ENCODE data around the gene PSMA3.
A peak's percentile ranks its signal among the peaks of the same experiment; 100 is the strongest.
"Not testable (repeated sequence)": the region's sequence is repeated elsewhere in the genome, so short reads cannot be mapped to it uniquely, and the experiment has no call there.

PSMA3 gene

GRCh38 chr14:58244556-58245387, at the start of gene PSMA3:
Gene PSMA3 (plus strand): TSS chr14:58244843. CDS start chr14:58244921, 78 bp downstream.
- DNase-seq = peak; percentile 97

GRCh38 chr14:58196198-58196597, 48.4 kb upstream of the PSMA3 start:
- DNase-seq = no peak

- DNase-seq = no peak
Observed at GRCh38 chr14:58198086-58198485, 46.6 kb upstream of the PSMA3 start.

- peak; percentile 81 for DNase-seq
Observed at GRCh38 chr14:58199726-58200479, 44.7 kb upstream of the PSMA3 start, which contains the start of gene ACTR10. Gene ACTR10 (plus strand): TSS chr14:58200149. CDS start chr14:58200218, 69 bp downstream.

GRCh38 chr14:58200480-58200841, 44.2 kb upstream of the PSMA3 start:
- no peak for DNase-seq

- no peak for DNase-seq
Observed at GRCh38 chr14:58200846-58201245, 43.8 kb upstream of the PSMA3 start.

- DNase-seq = no peak
Observed at GRCh38 chr14:58213176-58213575, 31.5 kb upstream of the PSMA3 start.

GRCh38 chr14:58215191-58215914, 29.3 kb upstream of the PSMA3 start:
- DNase-seq = no peak

- DNase-seq = no peak
Observed at GRCh38 chr14:58216544-58216943, 28.1 kb upstream of the PSMA3 start.

GRCh38 chr14:58227096-58227819, 17.4 kb upstream of the PSMA3 start:
- DNase-seq = no peak

GRCh38 chr14:58238252-58239243, 6.1 kb upstream of the PSMA3 start:
- peak; percentile 17 for DNase-seq

GRCh38 chr14:58239244-58240195, 5.1 kb upstream of the PSMA3 start:
- peak; percentile 77 for DNase-seq

GRCh38 chr14:58243790-58244555, 670 bp upstream of the PSMA3 start:
- DNase-seq = no peak

GRCh38 chr14:58245562-58245961, 919 bp downstream of the PSMA3 start:
- no peak for DNase-seq

- no peak for DNase-seq
Observed at GRCh38 chr14:58249611-58250010, 5.0 kb downstream of the PSMA3 start.

- no peak for DNase-seq
Observed at GRCh38 chr14:58258156-58258555, 13.5 kb downstream of the PSMA3 start.

GRCh38 chr14:58262005-58262404, 17.4 kb downstream of the PSMA3 start:
- DNase-seq = not testable (repeated sequence)

GRCh38 chr14:58265401-58265800, 20.8 kb downstream of the PSMA3 start:
- DNase-seq = no peak

- no peak for DNase-seq
Observed at GRCh38 chr14:58270628-58271027, 26.0 kb downstream of the PSMA3 start.
